GM23338 (cell line): ENCODE measurements around the gene GID4. TPM values are rescaled to one million over a fixed set of nuclear protein-coding genes. Genes with fewer than 3 reads are reported as not detected.

Source experiments
- ATAC-seq: fragments of 200-7000 bp; cut with Tn5 transposase; 3 replicates; pipeline ENCODE4 v1.9.1; 2020
- DNase-seq: peaks from one replicate; pipeline ENCODE4 v3.0.0-alpha.2; 2015; ENCODE audit warnings: low spot score
- H2AFZ ChIP-seq: fragments of 200-600 bp; sonication (generic); 2 replicates; pipeline ENCODE4 v1.8.0; 2016; ENCODE audit warnings: antibody characterized with exemption, mild to moderate bottlenecking, moderate library complexity
- H3F3A ChIP-seq: fragments of 200-600 bp; sonication (generic); replicated peaks from 2 replicates; pipeline ENCODE4 v1.8.0; 2017; ENCODE audit warnings: antibody characterized with exemption, mixed run types, low read depth
- H3K27ac ChIP-seq: fragments of 200-600 bp; sonication (generic); 2 replicates; pipeline ENCODE4 v1.6.1; 2016; ENCODE audit warnings: low read depth
- H3K27me3 ChIP-seq: fragments of 200-600 bp; sonication (generic); 2 replicates; pipeline ENCODE4 v1.8.0; 2016; ENCODE audit warnings: mild to moderate bottlenecking, mixed run types, moderate library complexity; ENCODE audit not compliant: insufficient read depth
- H3K36me3 ChIP-seq: fragments of 200-600 bp; sonication (generic); 2 replicates; pipeline ENCODE4 v1.8.0; 2016; ENCODE audit warnings: mild to moderate bottlenecking; ENCODE audit not compliant: insufficient read depth
- H3K4me1 ChIP-seq: fragments of 200-600 bp; sonication (generic); 2 replicates; pipeline ENCODE4 v1.8.0; 2016; ENCODE audit warnings: mild to moderate bottlenecking, moderate library complexity; ENCODE audit not compliant: insufficient read depth
- H3K4me2 ChIP-seq: fragments of 200-600 bp; sonication (generic); 2 replicates; pipeline ENCODE4 v1.7.1; 2017; ENCODE audit warnings: mixed run types
- H3K4me3 ChIP-seq: fragments of 200-600 bp; sonication (generic); 2 replicates; pipeline ENCODE4 v1.6.1; 2016; ENCODE audit warnings: mixed run types
- H3K79me2 ChIP-seq: fragments of 200-600 bp; sonication (generic); replicated peaks from 2 replicates; pipeline ENCODE4 v1.8.0; 2017; ENCODE audit warnings: mild to moderate bottlenecking; ENCODE audit not compliant: insufficient read depth
- H3K9me2 ChIP-seq: fragments of 200-600 bp; sonication (generic); 2 replicates; pipeline ENCODE4 v1.8.0; 2017; ENCODE audit not compliant: insufficient read depth
- H4K20me1 ChIP-seq: fragments of 200-600 bp; sonication (generic); replicated peaks from 2 replicates; pipeline ENCODE4 v1.8.0; 2017; ENCODE audit warnings: mild to moderate bottlenecking; ENCODE audit not compliant: insufficient read depth
- H3K27ac Mint-ChIP-seq: 2 replicates; pipeline ENCODE4 v1.8.0; 2020; ENCODE audit warnings: inconsistent platforms, mild to moderate bottlenecking, moderate library complexity, mixed read lengths
- H3K27me3 Mint-ChIP-seq: 3 replicates; pipeline ENCODE4 v1.8.0; 2022; ENCODE audit warnings: low read depth, mild to moderate bottlenecking, moderate library complexity, mixed read lengths, inconsistent platforms; ENCODE audit not compliant: insufficient read depth, poor library complexity
- H3K36me3 Mint-ChIP-seq: 3 replicates; pipeline ENCODE4 v1.8.0; 2021; ENCODE audit warnings: low read depth, mild to moderate bottlenecking, inconsistent platforms, moderate library complexity, mixed read lengths
- H3K4me1 Mint-ChIP-seq: 3 replicates; pipeline ENCODE4 v1.8.0; 2020; ENCODE audit warnings: mild to moderate bottlenecking, inconsistent platforms, mixed read lengths
- H3K4me3 Mint-ChIP-seq: 3 replicates; pipeline ENCODE4 v1.8.0; 2021; ENCODE audit warnings: moderate library complexity, mild to moderate bottlenecking, inconsistent platforms, mixed read lengths
- H3K9me3 Mint-ChIP-seq: 3 replicates; pipeline ENCODE4 v1.8.0; 2020; ENCODE audit warnings: moderate library complexity, mild to moderate bottlenecking, inconsistent platforms, mixed read lengths
- CREB1 ChIP-seq: fragments of 250-450 bp; sonication (Bioruptor Pico); IDR thresholded peaks from 2 replicates; pipeline ENCODE4 v1.5.0; 2020; ENCODE audit warnings: low read depth, mild to moderate bottlenecking, moderate library complexity
- CTCF ChIP-seq, 2 experiments: fragments of 200-600 bp in 1 of 2; sonication (generic) in 1 of 2; conservative IDR thresholded peaks; 2 replicates each; pipeline versions ENCODE4 v1.5.1 to v1.6.1; 2016 to 2017; ENCODE audit warnings: antibody characterized with exemption in 2 of 2, low read depth in 2 of 2, mild to moderate bottlenecking in 2 of 2, moderate library complexity in 1 of 2
- ETS1 ChIP-seq: IDR thresholded peaks from 2 replicates; pipeline ENCODE4 v1.6.1; 2016; ENCODE audit warnings: antibody characterized with exemption
- EZH2 ChIP-seq: fragments of 200-600 bp; sonication (generic); IDR thresholded peaks from one replicate; pipeline ENCODE4 v1.8.0; 2017; ENCODE audit warnings: antibody characterized with exemption, mild to moderate bottlenecking, low read depth; ENCODE audit not compliant: unreplicated experiment
- EZH2phosphoT487 ChIP-seq: fragments of 200-600 bp; sonication (generic); IDR thresholded peaks from one replicate; pipeline ENCODE4 v1.8.1; 2018; ENCODE audit warnings: antibody characterized with exemption; ENCODE audit not compliant: unreplicated experiment
- JUNB ChIP-seq: IDR thresholded peaks from one replicate; pipeline ENCODE4 v1.6.1; 2016; ENCODE audit warnings: antibody characterized with exemption; ENCODE audit not compliant: unreplicated experiment
- NANOG ChIP-seq: IDR thresholded peaks from 2 replicates; pipeline ENCODE4 v1.6.1; 2016; ENCODE audit warnings: antibody characterized with exemption, borderline replicate concordance
- POLR2AphosphoS5 ChIP-seq: IDR thresholded peaks from 2 replicates; pipeline ENCODE4 v1.6.1; 2016; ENCODE audit warnings: antibody characterized with exemption, low read depth
- STAT1 ChIP-seq: IDR thresholded peaks from one replicate; pipeline ENCODE4 v1.6.1; 2016; ENCODE audit warnings: antibody characterized with exemption; ENCODE audit not compliant: unreplicated experiment
- ZNF114 ChIP-seq: fragments of 250-450 bp; sonication (Bioruptor Pico); IDR thresholded peaks from 2 replicates; pipeline ENCODE4 v1.5.0; 2020; ENCODE audit warnings: mild to moderate bottlenecking, moderate library complexity
- ZNF331 ChIP-seq: fragments of 250-450 bp; sonication (Bioruptor Pico); IDR thresholded peaks from 2 replicates; pipeline ENCODE4 v1.5.0; 2020; ENCODE audit warnings: low read depth, mild to moderate bottlenecking, moderate library complexity
- polyA plus RNA-seq: library from polyadenylated mRNA; unstranded; fragments of >200 nt; fragmentation: Nextera tagmentation; extraction: Ambion mirVana; gene quantifications from 2 replicates; pipeline ENCODE4 v1.2.1, GENCODE V29; 2016
- total RNA-seq: library from RNA; depleted of rRNA; stranded (reverse); fragments of >200 nt; shearing (Covaris generic); gene quantifications from 2 replicates; pipeline ENCODE4 v1.2.3, GENCODE V29; 2014
- TF ChIP-seq, protein P1 (sequence below): fragments of 250-450 bp; sonication (Bioruptor Pico); IDR thresholded peaks from 2 replicates; pipeline ENCODE4 v1.5.0; 2020; ENCODE audit warnings: mild to moderate bottlenecking, moderate library complexity
- TF ChIP-seq, protein P2 (sequence below): IDR thresholded peaks from one replicate; pipeline ENCODE4 v1.6.1; 2018; ENCODE audit warnings: antibody characterized with exemption; ENCODE audit not compliant: unreplicated experiment

Gene GID4
- total and polyA plus RNA-seq, 2 experiments from 2014 or later: 6.3 to 11.2 TPM

- H3K27ac Mint-ChIP-seq: no peak overlapping the region
Observed at GRCh38 chr17:18038149-18038850, 908 bp upstream of the GID4 start.

More at GRCh38 chr17:18038149-18038850, 908 bp upstream of the GID4 start:
- Histone ChIP-seq H3K36me3 (no peaks in the 10 kb centered on the region), H3K27ac (no peak overlapping the region), H3K79me2 (peaks cover 25% of the 10 kb centered on the region; the same call in 1 of the 2 replicates), H3K4me3 (peak overlapping the region; percentile 82), H3F3A (no peaks in the 10 kb centered on the region), H4K20me1 (peaks cover 20% of the 10 kb centered on the region), H3K27me3 (no peaks in the 10 kb centered on the region), H2AFZ (peak overlapping the region; percentile 92), H3K4me2 (peak overlapping the region; percentile 95), H3K9me2 (no peaks in the 10 kb centered on the region), H3K4me1 (peaks cover 9% of the 10 kb centered on the region)
- no peaks in the 10 kb centered on the region; the same call in 2 of the 3 replicates for H3K36me3 Mint-ChIP-seq
- peaks cover 16% of the 10 kb centered on the region for H3K27me3 Mint-ChIP-seq
- peaks cover 34% of the 10 kb centered on the region for H3K4me1 Mint-ChIP-seq
- peak overlapping the region; percentile 89 for H3K4me3 Mint-ChIP-seq
- DNase-seq (no peak), ATAC-seq (no peak)
- TF ChIP-seq STAT1 (no peak), CREB1 (CRISPR knock-in tag) (no peak), EZH2 (no peak), POLR2AphosphoS5 (no peak), NANOG (no peak), CTCF (conservative IDR thresholded peaks at IDR 0.05; ENCODE audit: low read depth in 2 of 2) (no peak), ZNF331 (no peak), JUNB (no peak), EZH2phosphoT487 (no peak), ETS1 (no peak), ZNF114 (CRISPR knock-in tag) (no peak)
- TF ChIP-seq, protein P1, sequence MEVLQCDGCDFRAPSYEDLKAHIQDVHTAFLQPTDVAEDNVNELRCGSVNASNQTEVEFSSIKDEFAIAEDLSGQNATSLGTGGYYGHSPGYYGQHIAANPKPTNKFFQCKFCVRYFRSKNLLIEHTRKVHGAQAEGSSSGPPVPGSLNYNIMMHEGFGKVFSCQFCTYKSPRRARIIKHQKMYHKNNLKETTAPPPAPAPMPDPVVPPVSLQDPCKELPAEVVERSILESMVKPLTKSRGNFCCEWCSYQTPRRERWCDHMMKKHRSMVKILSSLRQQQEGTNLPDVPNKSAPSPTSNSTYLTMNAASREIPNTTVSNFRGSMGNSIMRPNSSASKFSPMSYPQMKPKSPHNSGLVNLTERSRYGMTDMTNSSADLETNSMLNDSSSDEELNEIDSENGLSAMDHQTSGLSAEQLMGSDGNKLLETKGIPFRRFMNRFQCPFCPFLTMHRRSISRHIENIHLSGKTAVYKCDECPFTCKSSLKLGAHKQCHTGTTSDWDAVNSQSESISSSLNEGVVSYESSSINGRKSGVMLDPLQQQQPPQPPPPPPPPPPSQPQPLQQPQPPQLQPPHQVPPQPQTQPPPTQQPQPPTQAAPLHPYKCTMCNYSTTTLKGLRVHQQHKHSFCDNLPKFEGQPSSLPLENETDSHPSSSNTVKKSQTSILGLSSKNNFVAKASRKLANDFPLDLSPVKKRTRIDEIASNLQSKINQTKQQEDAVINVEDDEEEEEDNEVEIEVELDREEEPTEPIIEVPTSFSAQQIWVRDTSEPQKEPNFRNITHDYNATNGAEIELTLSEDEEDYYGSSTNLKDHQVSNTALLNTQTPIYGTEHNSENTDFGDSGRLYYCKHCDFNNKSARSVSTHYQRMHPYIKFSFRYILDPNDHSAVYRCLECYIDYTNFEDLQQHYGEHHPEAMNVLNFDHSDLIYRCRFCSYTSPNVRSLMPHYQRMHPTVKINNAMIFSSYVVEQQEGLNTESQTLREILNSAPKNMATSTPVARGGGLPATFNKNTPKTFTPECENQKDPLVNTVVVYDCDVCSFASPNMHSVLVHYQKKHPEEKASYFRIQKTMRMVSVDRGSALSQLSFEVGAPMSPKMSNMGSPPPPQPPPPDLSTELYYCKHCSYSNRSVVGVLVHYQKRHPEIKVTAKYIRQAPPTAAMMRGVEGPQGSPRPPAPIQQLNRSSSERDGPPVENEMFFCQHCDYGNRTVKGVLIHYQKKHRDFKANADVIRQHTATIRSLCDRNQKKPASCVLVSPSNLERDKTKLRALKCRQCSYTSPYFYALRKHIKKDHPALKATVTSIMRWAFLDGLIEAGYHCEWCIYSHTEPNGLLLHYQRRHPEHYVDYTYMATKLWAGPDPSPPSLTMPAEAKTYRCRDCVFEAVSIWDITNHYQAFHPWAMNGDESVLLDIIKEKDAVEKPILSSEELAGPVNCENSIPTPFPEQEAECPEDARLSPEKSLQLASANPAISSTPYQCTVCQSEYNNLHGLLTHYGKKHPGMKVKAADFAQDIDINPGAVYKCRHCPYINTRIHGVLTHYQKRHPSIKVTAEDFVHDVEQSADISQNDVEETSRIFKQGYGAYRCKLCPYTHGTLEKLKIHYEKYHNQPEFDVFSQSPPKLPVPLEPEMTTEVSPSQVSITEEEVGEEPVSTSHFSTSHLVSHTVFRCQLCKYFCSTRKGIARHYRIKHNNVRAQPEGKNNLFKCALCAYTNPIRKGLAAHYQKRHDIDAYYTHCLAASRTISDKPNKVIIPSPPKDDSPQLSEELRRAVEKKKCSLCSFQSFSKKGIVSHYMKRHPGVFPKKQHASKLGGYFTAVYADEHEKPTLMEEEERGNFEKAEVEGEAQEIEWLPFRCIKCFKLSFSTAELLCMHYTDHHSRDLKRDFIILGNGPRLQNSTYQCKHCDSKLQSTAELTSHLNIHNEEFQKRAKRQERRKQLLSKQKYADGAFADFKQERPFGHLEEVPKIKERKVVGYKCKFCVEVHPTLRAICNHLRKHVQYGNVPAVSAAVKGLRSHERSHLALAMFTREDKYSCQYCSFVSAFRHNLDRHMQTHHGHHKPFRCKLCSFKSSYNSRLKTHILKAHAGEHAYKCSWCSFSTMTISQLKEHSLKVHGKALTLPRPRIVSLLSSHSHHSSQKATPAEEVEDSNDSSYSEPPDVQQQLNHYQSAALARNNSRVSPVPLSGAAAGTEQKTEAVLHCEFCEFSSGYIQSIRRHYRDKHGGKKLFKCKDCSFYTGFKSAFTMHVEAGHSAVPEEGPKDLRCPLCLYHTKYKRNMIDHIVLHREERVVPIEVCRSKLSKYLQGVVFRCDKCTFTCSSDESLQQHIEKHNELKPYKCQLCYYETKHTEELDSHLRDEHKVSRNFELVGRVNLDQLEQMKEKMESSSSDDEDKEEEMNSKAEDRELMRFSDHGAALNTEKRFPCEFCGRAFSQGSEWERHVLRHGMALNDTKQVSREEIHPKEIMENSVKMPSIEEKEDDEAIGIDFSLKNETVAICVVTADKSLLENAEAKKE (CRISPR knock-in tag): no peak
- TF ChIP-seq, protein P2, sequence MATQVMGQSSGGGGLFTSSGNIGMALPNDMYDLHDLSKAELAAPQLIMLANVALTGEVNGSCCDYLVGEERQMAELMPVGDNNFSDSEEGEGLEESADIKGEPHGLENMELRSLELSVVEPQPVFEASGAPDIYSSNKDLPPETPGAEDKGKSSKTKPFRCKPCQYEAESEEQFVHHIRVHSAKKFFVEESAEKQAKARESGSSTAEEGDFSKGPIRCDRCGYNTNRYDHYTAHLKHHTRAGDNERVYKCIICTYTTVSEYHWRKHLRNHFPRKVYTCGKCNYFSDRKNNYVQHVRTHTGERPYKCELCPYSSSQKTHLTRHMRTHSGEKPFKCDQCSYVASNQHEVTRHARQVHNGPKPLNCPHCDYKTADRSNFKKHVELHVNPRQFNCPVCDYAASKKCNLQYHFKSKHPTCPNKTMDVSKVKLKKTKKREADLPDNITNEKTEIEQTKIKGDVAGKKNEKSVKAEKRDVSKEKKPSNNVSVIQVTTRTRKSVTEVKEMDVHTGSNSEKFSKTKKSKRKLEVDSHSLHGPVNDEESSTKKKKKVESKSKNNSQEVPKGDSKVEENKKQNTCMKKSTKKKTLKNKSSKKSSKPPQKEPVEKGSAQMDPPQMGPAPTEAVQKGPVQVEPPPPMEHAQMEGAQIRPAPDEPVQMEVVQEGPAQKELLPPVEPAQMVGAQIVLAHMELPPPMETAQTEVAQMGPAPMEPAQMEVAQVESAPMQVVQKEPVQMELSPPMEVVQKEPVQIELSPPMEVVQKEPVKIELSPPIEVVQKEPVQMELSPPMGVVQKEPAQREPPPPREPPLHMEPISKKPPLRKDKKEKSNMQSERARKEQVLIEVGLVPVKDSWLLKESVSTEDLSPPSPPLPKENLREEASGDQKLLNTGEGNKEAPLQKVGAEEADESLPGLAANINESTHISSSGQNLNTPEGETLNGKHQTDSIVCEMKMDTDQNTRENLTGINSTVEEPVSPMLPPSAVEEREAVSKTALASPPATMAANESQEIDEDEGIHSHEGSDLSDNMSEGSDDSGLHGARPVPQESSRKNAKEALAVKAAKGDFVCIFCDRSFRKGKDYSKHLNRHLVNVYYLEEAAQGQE: no peak
- no peaks in the 10 kb centered on the region; the same call in 2 of the 3 replicates for H3K9me3 Mint-ChIP-seq
